Activated naive CD4-positive, alpha-beta T cell treated with anti-CD3 and anti-CD28 coated beads, Interleukin-2, amount 50 U/mL, for 24 hours (primary cell): ENCODE measurements around the gene AGAP1.

Source experiments
- H3K27ac Mint-ChIP-seq: one replicate; pipeline ENCODE4 v1.8.0; 2021; ENCODE audit warnings: mild to moderate bottlenecking, mixed read lengths
- H3K27me3 Mint-ChIP-seq: one replicate; pipeline ENCODE4 v1.8.0; 2021; ENCODE audit warnings: mixed read lengths
- H3K36me3 Mint-ChIP-seq: one replicate; pipeline ENCODE4 v1.8.0; 2021; ENCODE audit warnings: mixed read lengths
- H3K4me1 Mint-ChIP-seq: one replicate; pipeline ENCODE4 v1.8.0; 2021; ENCODE audit warnings: mixed read lengths
- H3K4me3 Mint-ChIP-seq: one replicate; pipeline ENCODE4 v1.8.0; 2021; ENCODE audit warnings: mild to moderate bottlenecking, mixed read lengths
- H3K9me3 Mint-ChIP-seq: one replicate; pipeline ENCODE4 v1.8.0; 2021; ENCODE audit warnings: mixed read lengths

The AGAP1 gene

DNA sequence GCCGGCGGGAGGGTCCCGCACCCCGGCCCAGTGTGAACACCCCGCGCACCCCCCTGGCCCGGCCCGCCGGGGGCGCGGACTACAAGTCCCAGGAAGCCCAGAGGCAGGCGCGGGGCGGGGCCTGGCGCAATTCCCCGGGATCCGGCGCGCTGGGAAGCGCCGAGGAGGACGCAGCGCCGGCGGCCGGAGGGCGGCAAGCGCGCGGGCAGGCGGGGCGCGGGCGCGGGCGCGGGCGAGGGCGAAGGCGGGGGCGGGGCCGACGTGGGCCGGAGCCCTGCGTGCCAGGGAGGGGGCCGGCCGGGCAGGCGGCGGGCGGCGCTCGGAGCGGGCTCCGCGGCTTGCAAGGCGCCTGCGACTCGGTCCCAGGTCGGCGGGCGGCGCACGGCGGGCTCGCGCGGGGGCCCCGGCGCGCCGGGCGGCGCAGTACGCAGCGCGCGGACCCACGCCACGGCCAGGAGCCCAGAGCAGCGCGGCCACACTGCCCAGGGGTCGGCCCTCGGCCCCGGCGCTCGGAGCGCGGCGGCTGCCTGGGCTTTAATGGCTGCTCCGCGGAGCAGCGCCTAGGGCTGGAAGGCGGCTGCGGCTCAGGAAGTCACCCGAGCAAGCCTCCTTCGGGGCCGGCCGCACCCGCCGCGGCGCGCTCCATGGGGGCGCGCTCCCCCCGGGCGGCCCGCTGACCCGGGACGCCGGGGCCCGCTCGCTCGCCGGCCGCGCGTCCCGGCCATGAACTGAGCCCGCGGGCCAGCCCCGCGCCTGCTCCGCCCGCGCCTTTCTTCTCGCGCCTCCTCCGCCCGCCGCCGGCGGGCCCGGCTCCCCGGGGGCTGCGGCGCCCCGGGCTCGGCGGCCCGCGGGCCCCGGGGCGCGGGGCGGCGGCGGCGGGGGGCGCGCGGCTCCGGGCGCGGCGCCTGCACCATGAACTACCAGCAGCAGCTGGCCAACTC, at the start of gene AGAP1:
TSS of gene AGAP1 (plus strand) at position 269 of the 941 bp plus-strand sequence.
- no peaks in the 10 kb centered on the region for H3K36me3 Mint-ChIP-seq
- H3K9me3 Mint-ChIP-seq = no peaks in the 10 kb centered on the region
- no peak within 1 kb of the TSS for H3K27ac Mint-ChIP-seq
- peak within 1 kb of the TSS; percentile 82 for H3K4me3 Mint-ChIP-seq
- peaks cover 36% of the 10 kb centered on the region for H3K27me3 Mint-ChIP-seq
- peaks cover 13% of the 10 kb centered on the region for H3K4me1 Mint-ChIP-seq

DNA sequence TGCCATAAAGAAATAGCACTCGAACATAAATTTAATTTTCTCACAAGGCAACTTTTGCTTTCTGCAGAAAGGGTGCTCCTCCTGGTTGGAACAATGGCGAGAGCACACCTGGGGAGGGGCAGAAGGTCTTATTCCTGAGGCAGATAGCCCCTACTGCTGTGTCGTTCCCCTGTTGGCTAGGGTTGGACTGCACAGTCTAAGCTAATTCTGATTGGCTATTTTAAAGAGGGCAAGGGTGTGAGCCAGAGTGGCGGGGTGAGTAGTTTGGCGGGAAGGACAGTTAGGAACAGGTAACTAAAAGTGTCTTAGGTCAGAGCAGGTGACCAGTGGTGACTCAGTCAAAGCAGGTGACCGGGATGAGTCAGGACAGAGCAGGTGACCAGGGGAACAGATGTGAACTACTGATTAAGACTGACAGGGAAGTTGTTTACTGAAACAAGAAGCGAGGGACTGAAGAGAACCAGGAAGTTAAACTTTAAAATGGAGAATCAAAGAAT, 49.7 kb upstream of the AGAP1 start:
- Mint-ChIP-seq H3K9me3 (no peaks in the 10 kb centered on the region), H3K36me3 (no peaks in the 10 kb centered on the region), H3K27me3 (peaks cover 2% of the 10 kb centered on the region), H3K4me1 (no peaks in the 10 kb centered on the region), H3K27ac (no peak overlapping the region), H3K4me3 (no peak overlapping the region)

DNA sequence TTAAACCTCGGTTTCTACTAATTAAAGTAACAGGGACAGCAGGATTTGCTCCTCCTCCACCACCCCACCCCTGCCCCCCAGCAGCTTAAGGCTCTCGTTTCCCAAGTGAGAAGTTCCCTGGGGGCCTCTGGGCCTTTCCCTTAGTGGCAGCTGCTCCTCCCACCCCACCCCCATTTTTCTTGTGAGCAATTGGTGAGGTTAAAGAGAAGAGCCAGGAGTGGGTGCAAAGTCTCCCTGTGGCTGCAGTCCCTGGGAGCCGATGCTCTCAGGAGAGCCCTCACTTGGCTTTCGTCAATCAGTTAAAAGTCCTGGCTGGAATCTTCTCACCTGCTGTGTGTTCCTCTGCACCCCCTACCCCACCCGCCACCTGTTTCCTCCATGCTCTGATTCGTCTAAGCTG, 48.7 kb upstream of the AGAP1 start:
- H3K9me3 Mint-ChIP-seq = no peaks in the 10 kb centered on the region
- no peaks in the 10 kb centered on the region for H3K36me3 Mint-ChIP-seq
- H3K4me1 Mint-ChIP-seq = no peaks in the 10 kb centered on the region
- H3K27ac Mint-ChIP-seq = no peak overlapping the region
- no peak overlapping the region for H3K4me3 Mint-ChIP-seq
- H3K27me3 Mint-ChIP-seq = peaks cover 2% of the 10 kb centered on the region

DNA sequence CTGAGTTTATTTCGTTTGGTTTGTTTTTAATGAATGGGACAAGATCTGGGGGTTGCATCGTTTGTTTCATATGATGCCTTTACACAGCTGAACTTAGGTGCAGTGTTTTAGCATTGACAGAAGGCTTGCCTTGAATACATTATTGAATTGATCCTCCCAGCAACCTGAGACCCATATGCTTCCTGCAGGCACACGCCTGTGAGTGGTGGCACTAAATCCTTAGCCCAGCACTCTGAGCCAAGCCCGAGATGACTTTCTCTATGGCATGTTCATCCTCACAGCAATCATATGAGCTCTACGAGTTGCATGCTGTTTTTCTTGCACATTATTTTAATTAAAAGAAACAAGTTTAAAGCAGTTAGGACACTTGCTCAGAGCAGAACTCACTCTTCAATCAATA, 47.8 kb upstream of the AGAP1 start:
- Mint-ChIP-seq H3K9me3 (no peaks in the 10 kb centered on the region), H3K27me3 (peaks cover 3% of the 10 kb centered on the region), H3K27ac (no peak overlapping the region), H3K36me3 (no peaks in the 10 kb centered on the region), H3K4me3 (no peak overlapping the region), H3K4me1 (no peaks in the 10 kb centered on the region)

DNA sequence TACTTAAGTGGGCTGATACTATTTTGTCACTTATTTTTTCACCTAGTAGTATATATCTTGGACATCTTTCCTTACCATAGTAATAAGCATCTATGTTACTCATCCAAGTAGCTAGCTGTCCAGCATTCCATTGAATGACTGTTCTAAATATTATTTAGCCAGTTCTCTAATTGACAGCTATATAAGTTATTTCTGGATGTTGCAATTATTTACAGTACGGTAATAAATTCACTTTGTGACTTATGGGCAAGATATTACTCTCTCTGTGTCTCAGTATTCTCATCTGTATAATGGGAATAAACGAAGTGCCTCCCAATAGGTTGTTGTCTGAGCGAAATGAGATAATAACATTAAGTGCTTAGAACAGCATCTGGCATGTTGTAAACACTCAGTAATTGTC, 46.6 kb upstream of the AGAP1 start:
- H3K4me3 Mint-ChIP-seq = no peak overlapping the region
- H3K4me1 Mint-ChIP-seq = no peaks in the 10 kb centered on the region
- no peaks in the 10 kb centered on the region for H3K36me3 Mint-ChIP-seq
- peaks cover 4% of the 10 kb centered on the region for H3K27me3 Mint-ChIP-seq
- no peaks in the 10 kb centered on the region for H3K9me3 Mint-ChIP-seq
- H3K27ac Mint-ChIP-seq = no peak overlapping the region

DNA sequence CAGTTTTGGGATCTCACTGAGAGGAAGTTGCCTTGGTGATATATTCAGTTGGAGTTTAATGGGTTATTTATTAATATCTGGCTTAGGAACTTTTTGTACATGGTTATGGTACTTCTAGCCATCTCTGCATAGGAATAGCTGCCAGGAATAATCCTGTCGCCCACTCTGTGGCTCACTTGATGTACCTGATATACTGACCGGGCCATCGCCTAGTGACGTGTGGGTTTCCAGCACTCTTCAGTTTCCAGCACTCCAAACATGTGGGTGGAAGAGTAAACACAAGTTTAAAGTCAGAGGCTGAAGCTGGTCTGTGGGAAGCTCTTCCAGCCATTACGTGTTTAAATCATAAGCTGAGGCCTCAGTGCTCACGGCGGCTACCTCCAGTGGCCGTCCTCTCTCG, 44.3 kb upstream of the AGAP1 start:
- H3K27me3 Mint-ChIP-seq = peaks cover 5% of the 10 kb centered on the region
- no peak overlapping the region for H3K27ac Mint-ChIP-seq
- no peak overlapping the region for H3K4me3 Mint-ChIP-seq
- H3K9me3 Mint-ChIP-seq = no peaks in the 10 kb centered on the region
- no peaks in the 10 kb centered on the region for H3K4me1 Mint-ChIP-seq
- H3K36me3 Mint-ChIP-seq = no peaks in the 10 kb centered on the region

DNA sequence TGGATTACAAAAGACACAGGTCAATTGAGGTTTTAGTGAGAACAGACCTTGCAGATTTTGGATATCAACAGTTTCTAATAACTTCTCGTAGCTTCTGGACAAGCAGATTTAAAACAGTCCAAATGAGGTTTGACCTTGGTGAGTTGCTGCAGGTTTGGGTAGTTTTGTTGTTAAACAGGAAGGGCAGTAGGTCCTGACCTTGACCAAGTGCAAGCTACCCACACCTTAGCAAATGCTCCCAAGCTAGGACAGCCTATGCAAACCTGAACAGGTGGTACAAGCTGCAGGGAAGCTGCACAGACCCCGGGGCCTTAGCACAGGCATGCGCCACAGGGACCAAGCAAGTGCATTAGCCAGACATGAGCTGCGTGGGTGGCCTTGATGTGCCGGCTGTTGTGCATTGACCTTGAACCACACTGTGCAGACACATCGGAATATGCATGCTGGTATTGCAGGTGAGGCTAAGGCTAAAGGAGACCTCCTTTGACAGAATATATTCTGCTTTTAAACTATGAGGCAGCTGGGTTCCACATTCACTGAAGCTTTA, 40.2 kb upstream of the AGAP1 start:
- Mint-ChIP-seq H3K27ac (no peak overlapping the region), H3K4me1 (no peaks in the 10 kb centered on the region), H3K36me3 (no peaks in the 10 kb centered on the region), H3K4me3 (no peak overlapping the region), H3K27me3 (peaks cover 5% of the 10 kb centered on the region), H3K9me3 (no peaks in the 10 kb centered on the region)

DNA sequence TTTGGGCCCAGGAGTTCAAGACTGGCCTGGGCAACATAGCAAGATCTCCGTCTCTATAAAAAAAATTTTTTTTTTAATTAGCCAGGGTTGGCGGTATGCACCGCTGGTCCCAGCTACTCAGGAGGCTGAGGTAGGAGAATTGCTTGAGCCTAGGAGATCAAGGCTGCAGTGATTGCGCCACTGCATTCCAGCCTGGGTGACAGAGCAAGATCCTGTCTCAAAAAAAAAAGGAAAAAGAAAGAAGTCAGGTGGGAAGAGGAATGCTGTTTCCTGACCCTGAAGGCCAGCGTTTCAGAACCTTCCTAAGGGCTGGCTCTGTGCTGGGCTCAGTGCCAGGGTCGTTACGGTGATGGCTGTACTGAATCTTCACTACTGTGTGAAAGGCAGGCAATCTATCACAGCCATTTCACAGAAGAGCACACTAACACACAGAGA, 35.0 kb upstream of the AGAP1 start:
- H3K36me3 Mint-ChIP-seq = no peaks in the 10 kb centered on the region
- no peaks in the 10 kb centered on the region for H3K4me1 Mint-ChIP-seq
- no peak overlapping the region for H3K4me3 Mint-ChIP-seq
- H3K9me3 Mint-ChIP-seq = no peaks in the 10 kb centered on the region
- H3K27ac Mint-ChIP-seq = no peak overlapping the region
- peaks cover 11% of the 10 kb centered on the region for H3K27me3 Mint-ChIP-seq

DNA sequence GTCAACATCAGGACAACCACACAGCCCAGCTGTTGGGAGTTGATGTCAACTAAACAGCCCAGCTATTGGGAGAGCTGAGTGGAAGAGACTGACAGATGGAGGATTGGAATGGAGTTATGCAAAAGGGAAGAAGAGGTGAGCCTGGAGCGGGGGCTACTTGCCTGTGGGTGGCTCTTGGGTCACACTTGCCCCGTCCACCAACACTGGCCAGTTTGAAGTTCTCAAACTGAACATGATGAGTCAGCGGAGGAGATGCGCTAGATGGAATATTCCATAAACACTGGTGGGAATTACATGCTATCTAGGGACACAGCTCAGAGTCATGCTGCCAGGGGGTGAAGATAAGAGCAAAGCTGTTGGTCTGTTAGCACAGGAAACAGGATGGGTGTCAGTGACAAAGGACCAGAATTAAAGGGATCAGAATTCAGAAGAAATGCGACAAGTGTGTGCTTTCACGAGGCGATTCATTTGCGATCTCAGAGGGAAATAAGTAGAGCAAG, 33.2 kb upstream of the AGAP1 start:
- H3K27ac Mint-ChIP-seq = no peak overlapping the region
- H3K27me3 Mint-ChIP-seq = peaks cover 12% of the 10 kb centered on the region

DNA sequence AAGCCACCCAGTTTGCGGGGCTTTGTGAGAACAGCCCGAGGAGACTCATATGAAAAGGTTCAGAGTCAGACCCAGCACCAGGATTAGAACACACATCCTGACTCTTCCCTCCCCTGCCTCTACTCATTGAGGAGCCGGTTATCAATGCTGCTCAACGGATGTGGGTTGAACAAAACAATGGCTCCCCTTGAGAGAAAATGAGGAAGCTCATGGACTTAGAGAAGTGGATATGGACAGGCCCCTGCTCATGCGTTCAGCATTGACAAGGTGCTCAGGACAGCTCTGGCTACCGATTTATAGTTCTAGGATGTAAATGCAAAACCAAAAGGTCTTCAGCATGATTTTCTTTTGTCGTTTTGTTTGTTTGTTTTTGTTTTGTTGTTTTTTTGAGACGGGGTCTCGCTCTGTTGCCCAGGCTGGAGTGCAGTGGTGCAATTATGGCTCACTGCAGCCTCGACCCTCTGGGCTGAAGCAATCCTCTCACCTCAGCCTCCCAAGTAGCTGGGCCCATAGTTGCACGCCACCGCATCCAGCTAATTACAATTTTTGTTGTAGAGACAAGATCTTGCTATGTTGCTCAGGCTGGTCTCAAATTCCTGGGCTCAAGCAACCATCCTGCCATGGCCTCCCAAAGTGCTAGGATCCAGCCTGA, 32.0 kb upstream of the AGAP1 start:
- no peak overlapping the region for H3K4me3 Mint-ChIP-seq
- H3K36me3 Mint-ChIP-seq = no peaks in the 10 kb centered on the region
- no peaks in the 10 kb centered on the region for H3K4me1 Mint-ChIP-seq
- H3K27ac Mint-ChIP-seq = no peak overlapping the region
- no peaks in the 10 kb centered on the region for H3K9me3 Mint-ChIP-seq
- H3K27me3 Mint-ChIP-seq = peaks cover 12% of the 10 kb centered on the region

More for the DNA sequence above, 33.2 kb upstream of the AGAP1 start:
- Mint-ChIP-seq H3K4me3 (no peak overlapping the region), H3K4me1 (no peaks in the 10 kb centered on the region), H3K36me3 (no peaks in the 10 kb centered on the region), H3K9me3 (no peaks in the 10 kb centered on the region)

DNA sequence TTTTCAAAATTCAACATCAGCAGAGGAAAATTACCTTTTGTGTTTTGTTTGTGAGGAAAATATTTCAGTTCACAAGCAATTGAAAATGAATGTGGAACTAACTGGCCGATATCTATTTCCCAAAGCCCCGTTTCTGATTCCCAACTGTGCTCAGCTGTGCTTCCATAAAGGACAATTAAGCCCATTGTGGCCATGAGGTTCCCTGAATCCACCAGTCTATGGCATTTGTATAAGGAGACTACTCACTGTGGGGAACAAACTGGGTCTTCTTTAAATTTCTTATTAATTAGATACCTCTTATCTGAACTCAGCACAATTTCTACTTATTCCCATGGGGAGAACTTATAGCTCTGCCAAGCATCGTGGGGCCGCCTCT, 31.4 kb upstream of the AGAP1 start:
- Mint-ChIP-seq H3K4me1 (no peaks in the 10 kb centered on the region), H3K4me3 (no peak overlapping the region), H3K9me3 (no peaks in the 10 kb centered on the region), H3K36me3 (no peaks in the 10 kb centered on the region), H3K27me3 (peaks cover 12% of the 10 kb centered on the region), H3K27ac (peak overlapping the region; percentile 35)

DNA sequence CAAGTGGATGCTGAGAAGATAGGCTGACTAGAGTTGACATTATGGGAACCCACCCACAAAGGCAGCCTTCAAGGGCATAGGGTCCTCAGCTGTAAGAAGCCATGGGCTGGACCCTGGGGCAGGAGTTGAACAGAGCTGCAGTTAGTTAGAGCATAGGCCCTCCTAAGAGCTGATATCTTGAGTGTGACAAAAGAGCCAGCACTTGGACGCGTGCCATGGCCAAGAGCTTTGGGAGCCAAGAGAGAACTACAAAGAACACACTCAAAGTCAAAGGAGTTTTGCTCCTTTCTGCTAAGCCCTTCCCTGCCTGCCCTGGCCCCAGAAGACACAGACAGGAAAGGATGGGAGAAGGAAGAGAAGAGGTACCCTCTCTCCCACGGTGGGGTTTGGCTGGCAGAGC, 29.9 kb upstream of the AGAP1 start:
- Mint-ChIP-seq H3K27me3 (peaks cover 12% of the 10 kb centered on the region), H3K9me3 (no peaks in the 10 kb centered on the region), H3K27ac (no peak overlapping the region), H3K4me1 (no peaks in the 10 kb centered on the region), H3K4me3 (no peak overlapping the region), H3K36me3 (no peaks in the 10 kb centered on the region)

DNA sequence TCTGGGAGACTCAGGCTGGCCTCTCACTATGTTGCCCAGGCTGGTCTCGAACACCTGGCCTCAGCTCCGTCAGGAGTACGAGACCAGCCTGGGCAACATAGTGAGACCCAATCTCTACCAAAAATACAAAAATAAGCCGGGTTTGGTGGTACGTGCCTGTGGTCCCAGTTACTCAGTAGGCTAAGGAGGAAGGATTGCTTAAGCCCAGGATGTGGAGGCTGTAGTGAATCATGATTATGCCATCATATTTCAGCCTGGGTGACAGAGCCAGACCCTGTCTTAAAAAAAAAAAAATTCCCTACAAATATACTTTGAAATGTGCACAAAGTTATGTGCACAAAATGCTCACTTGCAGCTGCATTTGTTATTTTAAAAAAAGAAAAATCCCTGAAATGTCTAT, 26.3 kb upstream of the AGAP1 start:
- no peak overlapping the region for H3K27ac Mint-ChIP-seq
- no peaks in the 10 kb centered on the region for H3K9me3 Mint-ChIP-seq
- H3K4me3 Mint-ChIP-seq = no peak overlapping the region
- peaks cover 5% of the 10 kb centered on the region for H3K27me3 Mint-ChIP-seq
- H3K4me1 Mint-ChIP-seq = no peaks in the 10 kb centered on the region
- H3K36me3 Mint-ChIP-seq = no peaks in the 10 kb centered on the region

DNA sequence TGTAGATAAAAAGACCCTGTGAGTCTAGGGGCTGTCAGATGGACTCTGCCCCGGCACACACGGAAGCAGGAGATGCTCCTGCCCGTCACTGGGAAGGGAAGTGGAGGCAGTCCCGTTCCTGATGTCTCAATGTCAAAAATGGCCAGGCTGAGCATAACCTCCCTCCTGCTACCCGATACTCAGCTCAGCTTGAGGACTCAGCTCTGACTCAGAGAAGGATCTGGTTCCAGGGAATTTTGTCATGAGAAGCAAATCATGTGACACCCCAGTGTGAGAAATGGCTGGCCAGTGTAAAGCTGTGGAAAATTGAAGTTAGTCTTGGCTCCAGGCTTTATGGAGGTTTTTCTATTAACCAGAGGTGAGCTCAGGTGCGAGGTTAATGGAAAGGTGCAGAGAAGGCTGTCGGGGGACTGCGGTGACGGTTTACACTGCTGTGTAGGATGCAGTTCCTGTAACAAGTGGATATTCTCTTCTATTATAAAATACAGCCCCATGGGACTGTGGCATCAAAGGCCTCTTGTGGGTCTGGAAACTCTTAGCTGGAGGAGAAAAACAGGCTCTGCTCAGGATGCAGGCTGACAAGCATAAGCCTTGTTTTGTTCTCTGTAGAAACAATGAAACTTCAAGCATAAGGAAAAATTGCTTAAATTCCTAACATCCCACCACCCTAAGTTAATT, 24.7 kb upstream of the AGAP1 start:
- no peaks in the 10 kb centered on the region for H3K36me3 Mint-ChIP-seq
- no peak overlapping the region for H3K4me3 Mint-ChIP-seq
- H3K27me3 Mint-ChIP-seq = peaks cover 4% of the 10 kb centered on the region
- no peaks in the 10 kb centered on the region for H3K4me1 Mint-ChIP-seq
- H3K9me3 Mint-ChIP-seq = no peaks in the 10 kb centered on the region
- H3K27ac Mint-ChIP-seq = no peak overlapping the region

DNA sequence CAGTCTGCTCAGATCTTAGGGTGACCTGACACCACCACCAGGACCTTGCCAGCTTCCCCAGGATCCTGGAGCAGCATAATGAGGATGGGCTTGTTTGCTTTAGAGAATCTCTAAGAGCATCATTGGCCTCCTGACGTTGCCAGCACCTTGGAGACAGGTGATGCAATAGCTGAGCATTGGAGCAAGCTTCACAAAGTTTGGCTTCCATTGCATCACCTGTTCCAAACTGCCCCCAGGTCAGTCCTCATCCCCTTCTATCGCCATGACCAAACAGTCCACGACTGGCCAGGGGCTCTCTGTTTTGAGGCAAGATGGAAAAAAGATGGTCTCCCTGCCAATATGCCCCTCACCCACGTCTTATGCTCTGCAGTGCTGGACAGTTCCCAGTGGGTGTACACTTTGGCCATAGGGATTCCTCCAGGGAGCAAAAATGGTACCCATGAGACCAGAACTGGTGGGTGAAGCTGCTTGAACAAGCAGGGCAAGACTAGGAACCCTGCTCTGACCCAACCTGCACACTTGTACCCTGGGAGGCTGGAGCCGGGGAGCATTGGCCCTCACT, 22.6 kb upstream of the AGAP1 start:
- H3K4me3 Mint-ChIP-seq = no peak overlapping the region
- H3K4me1 Mint-ChIP-seq = no peaks in the 10 kb centered on the region
- peaks cover 4% of the 10 kb centered on the region for H3K27me3 Mint-ChIP-seq
- no peak overlapping the region for H3K27ac Mint-ChIP-seq
- H3K36me3 Mint-ChIP-seq = no peaks in the 10 kb centered on the region
- H3K9me3 Mint-ChIP-seq = peaks cover 12% of the 10 kb centered on the region
